Neural progenitor cell (in vitro differentiated cells): Measurements from ENCODE around the gene KMT5C. TPM values are rescaled to one million over a fixed set of nuclear protein-coding genes. Genes with fewer than 3 reads are reported as not detected.
"Not testable (repeated sequence)": the region's sequence is repeated elsewhere in the genome, so short reads cannot be mapped to it uniquely, and the experiment has no call there.

Experiments used
- DNase-seq: peaks from one replicate; pipeline ENCODE4 v3.0.0-alpha.2; 2016; ENCODE audit warnings: low spot score
- H2AFZ ChIP-seq: fragments of 200-600 bp; sonication (generic); replicated peaks from 2 replicates; pipeline ENCODE4 v1.6.1; 2016; ENCODE audit warnings: antibody characterized with exemption
- H3F3A ChIP-seq: fragments of 200-600 bp; sonication (generic); 2 replicates; pipeline ENCODE4 v1.6.1; 2016; ENCODE audit warnings: antibody characterized with exemption, low read depth
- H3K27ac ChIP-seq: fragments of 200-600 bp; sonication (generic); 2 replicates; pipeline ENCODE4 v1.5.1; 2016; ENCODE audit warnings: mild to moderate bottlenecking
- H3K27me3 ChIP-seq: fragments of 200-600 bp; sonication (generic); 2 replicates; pipeline ENCODE4 v1.6.1; 2016; ENCODE audit warnings: mild to moderate bottlenecking, moderate library complexity
- H3K36me3 ChIP-seq: fragments of 200-600 bp; sonication (generic); 2 replicates; pipeline ENCODE4 v1.5.1; 2016
- H3K4me1 ChIP-seq: fragments of 200-600 bp; sonication (generic); 2 replicates; pipeline ENCODE4 v1.6.1; 2016; ENCODE audit warnings: mixed run types
- H3K4me2 ChIP-seq: fragments of 200-600 bp; sonication (generic); 2 replicates; pipeline ENCODE4 v1.6.1; 2016
- H3K4me3 ChIP-seq: fragments of 200-600 bp; sonication (generic); 2 replicates; pipeline ENCODE4 v1.5.1; 2016
- H3K79me2 ChIP-seq: fragments of 200-600 bp; sonication (generic); 2 replicates; pipeline ENCODE4 v1.6.1; 2016; ENCODE audit warnings: low read depth
- H3K9ac ChIP-seq: fragments of 200-600 bp; sonication (generic); 2 replicates; pipeline ENCODE4 v1.6.1; 2016
- H3K9me3 ChIP-seq: fragments of 200-600 bp; sonication (generic); 2 replicates; pipeline ENCODE4 v1.5.1; 2016; ENCODE audit warnings: low read depth
- H4K20me1 ChIP-seq: fragments of 200-600 bp; sonication (generic); 2 replicates; pipeline ENCODE4 v1.6.1; 2016; ENCODE audit warnings: low read depth
- H3K27ac Mint-ChIP-seq: 3 replicates; pipeline ENCODE4 v1.8.0; 2021; ENCODE audit warnings: mixed read lengths
- H3K27me3 Mint-ChIP-seq: 2 replicates; pipeline ENCODE4 v1.8.0; 2022; ENCODE audit warnings: low read depth, mild to moderate bottlenecking, inconsistent platforms, moderate library complexity, mixed read lengths; ENCODE audit not compliant: insufficient read depth
- H3K36me3 Mint-ChIP-seq: 3 replicates; pipeline ENCODE4 v1.8.0; 2021; ENCODE audit warnings: mixed read lengths
- H3K4me1 Mint-ChIP-seq: 3 replicates; pipeline ENCODE4 v1.8.0; 2021; ENCODE audit warnings: mixed read lengths
- H3K4me3 Mint-ChIP-seq: 3 replicates; pipeline ENCODE4 v1.8.0; 2021; ENCODE audit warnings: mild to moderate bottlenecking, moderate library complexity, mixed read lengths
- H3K9me3 Mint-ChIP-seq: 3 replicates; pipeline ENCODE4 v1.8.0; 2020; ENCODE audit warnings: mixed read lengths
- EZH2 ChIP-seq: fragments of 200-600 bp; sonication (generic); IDR thresholded peaks from 2 replicates; pipeline ENCODE4 v1.6.1; 2017; ENCODE audit warnings: antibody characterized with exemption, mild to moderate bottlenecking, moderate library complexity
- EZH2phosphoT487 ChIP-seq: fragments of 200-600 bp; sonication (generic); IDR thresholded peaks from 2 replicates; pipeline ENCODE4 v1.6.1; 2017; ENCODE audit warnings: antibody characterized with exemption
- total RNA-seq: library from RNA; depleted of rRNA; stranded (reverse); fragments of >200 nt; gene quantifications from 2 replicates; pipeline ENCODE4 v1.2.3, GENCODE V29; 2015; ENCODE audit warnings: low replicate concordance
- TF ChIP-seq, protein P1 (sequence below): fragments of 200-600 bp; sonication (generic); IDR thresholded peaks from 2 replicates; pipeline ENCODE4 v1.5.1; 2017; ENCODE audit warnings: antibody characterized with exemption, mild to moderate bottlenecking

KMT5C gene
- total RNA-seq, 1 donor from 2014 or later = 21.1 TPM

DNA sequence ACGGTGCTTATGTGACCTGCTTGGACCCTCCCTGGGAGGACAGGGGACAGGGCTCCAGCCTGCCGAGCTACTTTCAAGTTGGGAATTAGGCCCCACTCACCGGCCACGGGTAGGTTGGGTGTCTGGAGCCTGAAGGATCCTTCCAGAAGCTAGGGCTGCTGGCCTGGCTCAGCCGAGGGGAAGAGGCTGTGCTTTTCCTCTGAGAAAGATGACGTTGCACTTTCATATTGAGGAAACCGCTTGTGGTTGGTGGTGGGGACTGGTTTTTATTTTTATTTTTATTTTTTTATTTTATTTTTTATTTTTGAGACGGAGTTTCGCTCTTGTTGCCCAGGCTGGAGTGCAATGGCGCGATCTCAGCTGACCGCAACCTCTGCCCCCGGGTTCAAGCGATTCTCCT lies 14.5 kb upstream of the KMT5C start, which contains the start of gene TMEM150B:
Gene TMEM150B (minus strand): TSS at position 170 of the 400 bp plus-strand sequence. CDS start 4,305 bp downstream, outside the sequence.
- no peaks in the 10 kb centered on the region for H4K20me1 ChIP-seq
- no peak within 1 kb of the TSS for H3K4me3 ChIP-seq
- H3K9ac ChIP-seq = no peak within 1 kb of the TSS
- Mint-ChIP-seq H3K27ac (peak within 1 kb of the TSS; percentile 54), H3K4me3 (no peak within 1 kb of the TSS), H3K9me3 (peaks cover 2% of the 10 kb centered on the region), H3K27me3 (peaks cover 4% of the 10 kb centered on the region), H3K4me1 (peaks cover 3% of the 10 kb centered on the region), H3K36me3 (no peaks in the 10 kb centered on the region)
- H3K4me2 ChIP-seq = no peak within 1 kb of the TSS
- TF ChIP-seq EZH2 = no peak
- TF ChIP-seq, protein P1, sequence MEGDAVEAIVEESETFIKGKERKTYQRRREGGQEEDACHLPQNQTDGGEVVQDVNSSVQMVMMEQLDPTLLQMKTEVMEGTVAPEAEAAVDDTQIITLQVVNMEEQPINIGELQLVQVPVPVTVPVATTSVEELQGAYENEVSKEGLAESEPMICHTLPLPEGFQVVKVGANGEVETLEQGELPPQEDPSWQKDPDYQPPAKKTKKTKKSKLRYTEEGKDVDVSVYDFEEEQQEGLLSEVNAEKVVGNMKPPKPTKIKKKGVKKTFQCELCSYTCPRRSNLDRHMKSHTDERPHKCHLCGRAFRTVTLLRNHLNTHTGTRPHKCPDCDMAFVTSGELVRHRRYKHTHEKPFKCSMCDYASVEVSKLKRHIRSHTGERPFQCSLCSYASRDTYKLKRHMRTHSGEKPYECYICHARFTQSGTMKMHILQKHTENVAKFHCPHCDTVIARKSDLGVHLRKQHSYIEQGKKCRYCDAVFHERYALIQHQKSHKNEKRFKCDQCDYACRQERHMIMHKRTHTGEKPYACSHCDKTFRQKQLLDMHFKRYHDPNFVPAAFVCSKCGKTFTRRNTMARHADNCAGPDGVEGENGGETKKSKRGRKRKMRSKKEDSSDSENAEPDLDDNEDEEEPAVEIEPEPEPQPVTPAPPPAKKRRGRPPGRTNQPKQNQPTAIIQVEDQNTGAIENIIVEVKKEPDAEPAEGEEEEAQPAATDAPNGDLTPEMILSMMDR = no peak
- no peak for TF ChIP-seq EZH2phosphoT487
- no peak for DNase-seq
- no peaks in the 10 kb centered on the region for H3F3A ChIP-seq
- H3K79me2 ChIP-seq = no peaks in the 10 kb centered on the region
- H3K27me3 ChIP-seq = no peaks in the 10 kb centered on the region
- H3K9me3 ChIP-seq = no peaks in the 10 kb centered on the region
- H2AFZ ChIP-seq = no peak within 1 kb of the TSS
- H3K27ac ChIP-seq = no peak within 1 kb of the TSS
- H3K36me3 ChIP-seq = no peaks in the 10 kb centered on the region
- no peaks in the 10 kb centered on the region for H3K4me1 ChIP-seq

DNA sequence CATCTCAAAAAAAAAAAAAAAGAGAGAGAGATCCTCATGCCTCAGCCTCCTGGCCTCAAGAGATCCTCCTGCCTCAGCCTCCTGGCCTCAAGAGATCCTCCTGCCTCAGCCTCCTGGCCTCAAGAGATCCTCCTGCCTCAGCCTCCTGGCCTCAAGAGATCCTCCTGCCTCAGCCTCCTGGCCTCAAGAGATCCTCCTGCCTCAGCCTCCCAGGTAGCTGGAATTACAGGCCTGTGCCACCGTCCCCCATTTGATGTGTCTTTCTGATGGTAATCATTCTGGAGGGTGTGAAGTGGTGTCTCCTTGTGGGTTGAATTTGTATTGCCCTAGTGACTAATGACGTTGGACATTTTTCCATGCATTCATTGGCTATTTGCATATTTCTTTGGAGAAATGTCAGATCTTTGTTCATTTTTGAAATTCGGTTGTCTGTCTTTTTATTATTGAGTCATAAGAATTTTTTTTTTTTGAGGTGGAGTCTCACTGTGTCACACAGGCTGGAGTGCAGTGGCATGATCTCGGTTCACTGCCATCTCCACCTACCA lies 10.8 kb upstream of the KMT5C start:
- not testable (repeated sequence) for H3K4me1 Mint-ChIP-seq, H3K27me3 ChIP-seq, H3K4me3 ChIP-seq, H3K9ac ChIP-seq, H3K27ac ChIP-seq, H3K36me3 ChIP-seq, H3K27ac Mint-ChIP-seq, H2AFZ ChIP-seq, H3K79me2 ChIP-seq, H3K9me3 Mint-ChIP-seq, H3K4me3 Mint-ChIP-seq, H4K20me1 ChIP-seq, H3K4me1 ChIP-seq, H3K36me3 Mint-ChIP-seq, H3F3A ChIP-seq, H3K4me2 ChIP-seq, DNase-seq, H3K9me3 ChIP-seq
- H3K27me3 Mint-ChIP-seq = peaks cover 11% of the 10 kb centered on the region

DNA sequence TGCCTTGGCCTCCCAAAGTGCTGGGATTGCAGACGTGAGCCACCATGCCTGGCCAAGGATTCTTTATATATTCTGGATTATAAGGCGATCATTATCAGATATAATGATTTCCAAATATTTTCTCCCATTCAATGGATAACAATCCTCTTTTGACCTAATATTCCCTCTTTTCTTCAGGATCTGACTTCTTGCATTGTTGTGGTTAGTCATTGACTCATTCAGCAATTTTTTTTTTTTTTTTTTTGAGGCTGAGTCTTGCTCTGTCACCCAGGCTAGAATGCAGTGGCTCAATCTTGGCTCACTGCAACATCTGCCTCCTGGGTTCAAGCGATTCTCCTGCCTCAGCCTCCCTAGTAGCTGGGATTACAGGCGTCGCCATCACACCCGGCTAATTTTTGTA lies 9.9 kb upstream of the KMT5C start:
- not testable (repeated sequence) for H3K9me3 Mint-ChIP-seq, H3F3A ChIP-seq, H3K4me1 ChIP-seq, H3K27me3 Mint-ChIP-seq, H3K36me3 ChIP-seq, H3K9me3 ChIP-seq, H3K36me3 Mint-ChIP-seq, H4K20me1 ChIP-seq, H3K4me3 Mint-ChIP-seq, H3K9ac ChIP-seq, H3K27ac Mint-ChIP-seq, DNase-seq, H3K27me3 ChIP-seq, H3K4me3 ChIP-seq, H3K4me2 ChIP-seq, H2AFZ ChIP-seq, H3K79me2 ChIP-seq, H3K4me1 Mint-ChIP-seq, H3K27ac ChIP-seq

DNA sequence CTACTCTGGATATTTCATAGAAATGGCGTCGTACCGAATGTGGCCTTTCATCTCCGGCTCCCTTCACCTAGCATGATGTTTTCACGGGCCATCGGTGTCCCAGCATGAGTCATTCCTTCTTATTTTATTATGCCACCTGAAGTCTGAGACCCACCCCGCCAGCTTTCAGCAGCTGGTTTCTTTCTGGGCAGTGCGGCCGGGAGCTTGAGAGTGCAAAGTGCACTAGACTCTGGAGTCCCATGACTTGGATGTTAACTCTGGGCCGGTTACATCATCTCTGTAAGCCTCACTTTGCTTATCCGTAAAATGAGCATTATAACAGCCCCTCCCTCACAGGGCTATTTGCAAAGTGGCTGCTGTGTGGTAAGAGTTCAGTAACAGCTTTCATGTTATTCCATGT lies 5.8 kb upstream of the KMT5C start:
- Mint-ChIP-seq H3K4me3 (no peak overlapping the region), H3K4me1 (peaks cover 12% of the 10 kb centered on the region), H3K27me3 (peaks cover 16% of the 10 kb centered on the region), H3K27ac (no peak overlapping the region), H3K36me3 (no peaks in the 10 kb centered on the region), H3K9me3 (peaks cover 2% of the 10 kb centered on the region)
- peaks cover 8% of the 10 kb centered on the region for H3F3A ChIP-seq
- no peak overlapping the region for H3K4me2 ChIP-seq
- no peak for DNase-seq
- H2AFZ ChIP-seq = no peak overlapping the region
- TF ChIP-seq, protein P1 = no peak
- TF ChIP-seq EZH2phosphoT487 (no peak), EZH2 (no peak)
- no peaks in the 10 kb centered on the region for H3K4me1 ChIP-seq
- no peak overlapping the region for H3K9ac ChIP-seq
- no peaks in the 10 kb centered on the region for H3K36me3 ChIP-seq
- no peaks in the 10 kb centered on the region for H3K9me3 ChIP-seq
- H3K79me2 ChIP-seq = no peaks in the 10 kb centered on the region
- H3K27ac ChIP-seq = no peak overlapping the region
- no peaks in the 10 kb centered on the region for H4K20me1 ChIP-seq
- no peak overlapping the region for H3K4me3 ChIP-seq
- H3K27me3 ChIP-seq = no peaks in the 10 kb centered on the region
